SK-N-SH treated with all-trans-retinoic acid at 6 μM for 48 hours (cell line): Measurements from ENCODE around the gene CCNB3.

Experiments used
- ESRRG ChIP-seq: fragments of 250-450 bp; sonication (Bioruptor Pico); IDR thresholded peaks from 2 replicates; pipeline ENCODE4 v1.6.1; 2021; ENCODE audit warnings: mild to moderate bottlenecking
- TCF4 ChIP-seq: fragments of 250-450 bp; sonication (Bioruptor Pico); IDR thresholded peaks from 2 replicates; pipeline ENCODE4 v1.8.0; 2021; ENCODE audit warnings: mild to moderate bottlenecking, moderate library complexity, borderline replicate concordance

GRCh38 chrX:50206753-50207152, 2.2 kb downstream of the CCNB3 start:
- no peak for TF ChIP-seq ESRRG
- TF ChIP-seq TCF4 = no peak
